Caco-2 (cell line): Measurements from ENCODE around the gene TNRC6C. TPM values are rescaled to one million over a fixed set of nuclear protein-coding genes. Genes with fewer than 3 reads are reported as not detected.

Experiments
- BruUV-seq: library from RNA; stranded (reverse); fragments of 400-500 nt; replicated peaks from 2 replicates; lab custom pipeline; 2021; lab: Mats Ljungman, UMichigan
- CTCF ChIA-PET: fragments of 300-600 bp; sonication (Branson Sonifier 250); formaldehyde crosslinking; loops from one replicate; lab custom pipeline; 2022; ENCODE audit warnings: antibody characterized with exemption; lab: Charles Lee
- POLR2A ChIA-PET: fragments of 300-600 bp; sonication (Branson Sonifier 250); formaldehyde crosslinking; loops from one replicate; lab custom pipeline; 2022; ENCODE audit warnings: antibody characterized with exemption; lab: Charles Lee
- DNase-seq, 2 experiments: peaks; one replicate each; pipeline versions ENCODE4 v3.0.0 to v3.0.0-alpha.2; 2020 to 2022
- H3K27me3 ChIP-seq: replicated peaks from 2 replicates; pipeline ENCODE4 v1.6.0; 2011; ENCODE audit warnings: low read length; ENCODE audit not compliant: control insufficient read depth, insufficient read depth
- H3K36me3 ChIP-seq: 2 replicates; pipeline ENCODE4 v1.5.1; 2011; ENCODE audit warnings: low read length; ENCODE audit not compliant: control insufficient read depth, insufficient read depth
- H3K4me1 ChIP-seq: fragments of 250-450 bp; sonication (Bioruptor Pico); 2 replicates; pipeline ENCODE4 v1.5.1; 2020; ENCODE audit warnings: mild to moderate bottlenecking
- H3K4me3 ChIP-seq: 2 replicates; pipeline ENCODE4 v1.5.1; 2011; ENCODE audit warnings: low read depth, mild to moderate bottlenecking, control low read depth, low read length
- H3K9me3 ChIP-seq: fragments of 250-450 bp; sonication (Bioruptor Pico); 2 replicates; pipeline ENCODE4 v1.5.1; 2020; ENCODE audit warnings: mild to moderate bottlenecking, moderate library complexity
- H3K27ac Mint-ChIP-seq: one replicate; pipeline ENCODE4 v1.8.0; 2022; ENCODE audit warnings: mixed read lengths; ENCODE audit not compliant: unreplicated experiment
- H3K27me3 Mint-ChIP-seq: one replicate; pipeline ENCODE4 v1.8.0; 2022; ENCODE audit warnings: mixed read lengths; ENCODE audit not compliant: insufficient read depth, unreplicated experiment
- H3K36me3 Mint-ChIP-seq: one replicate; pipeline ENCODE4 v1.8.0; 2022; ENCODE audit warnings: mild to moderate bottlenecking, mixed read lengths; ENCODE audit not compliant: insufficient read depth, unreplicated experiment
- H3K4me1 Mint-ChIP-seq: one replicate; pipeline ENCODE4 v1.8.0; 2022; ENCODE audit warnings: low read depth, mixed read lengths; ENCODE audit not compliant: unreplicated experiment
- H3K4me3 Mint-ChIP-seq: one replicate; pipeline ENCODE4 v1.8.0; 2022; ENCODE audit warnings: mild to moderate bottlenecking, moderate library complexity, mixed read lengths; ENCODE audit not compliant: unreplicated experiment
- H3K9me3 Mint-ChIP-seq: one replicate; pipeline ENCODE4 v1.8.0; 2022; ENCODE audit warnings: mixed read lengths; ENCODE audit not compliant: unreplicated experiment
- CTCF ChIP-seq, 2 experiments: fragments of 200-600 bp in 1 of 2; IDR thresholded peaks; 1 replicate in 1 of 2; 2 replicates in 1 of 2; pipeline versions ENCODE4 v1.5.1 to v1.8.0; 2011 to 2022; ENCODE audit warnings: antibody characterized with exemption in 1 of 2, control low read depth in 1 of 2, inconsistent platforms in 1 of 2, low read depth in 1 of 2, low read length in 1 of 2, mild to moderate bottlenecking in 1 of 2, moderate library complexity in 1 of 2; ENCODE audit not compliant: insufficient read depth in 1 of 2, severe bottlenecking in 1 of 2, unreplicated experiment in 1 of 2
- intact Hi-C: fragments of 100-400 bp; cut with micrococcal nuclease; formaldehyde crosslinking; loops from one replicate; pipeline ENCODE4 v1.10.0; 2022; ENCODE audit not compliant: unreplicated experiment
- total RNA-seq: library from RNA; stranded (reverse); gene quantifications from 2 replicates; pipeline ENCODE4 v1.2.3, GENCODE V29; 2022

The TNRC6C gene
- total RNA-seq, 1 experiment from 2014 or later: 17.9 TPM

- H3K4me3 ChIP-seq: no peak overlapping the region
- ChIA-PET POLR2A (no interaction called here), CTCF (no interaction called here)
- Mint-ChIP-seq H3K9me3 (no peaks in the 10 kb centered on the region), H3K4me3 (no peak overlapping the region), H3K4me1 (peaks cover under 1% of the 10 kb centered on the region), H3K27me3 (peaks cover 50% of the 10 kb centered on the region), H3K36me3 (no peaks in the 10 kb centered on the region), H3K27ac (no peak overlapping the region)
- no peak for DNase-seq
- H3K36me3 ChIP-seq: no peaks in the 10 kb centered on the region
- BruUV-seq: no TSS peak
- no peaks in the 10 kb centered on the region for H3K4me1 ChIP-seq
- TF ChIP-seq CTCF (IDR thresholded peaks at IDR 0.05; ENCODE audit: insufficient read depth in 1 of 2, low read depth in 1 of 2, low read length in 1 of 2, severe bottlenecking in 1 of 2, unreplicated experiment in 1 of 2): no peak
- intact Hi-C loops: no loop called here
- peaks cover 6% of the 10 kb centered on the region for H3K27me3 ChIP-seq
- no peaks in the 10 kb centered on the region for H3K9me3 ChIP-seq
Measured at GRCh38 chr17:77909816-77910215, 48.7 kb upstream of the TNRC6C start.

- H3K36me3 ChIP-seq: no peaks in the 10 kb centered on the region
- intact Hi-C loops: no loop called here
- DNase-seq: no peak
- Mint-ChIP-seq H3K4me1 (peaks cover 17% of the 10 kb centered on the region), H3K36me3 (peaks cover 6% of the 10 kb centered on the region), H3K9me3 (peaks cover 7% of the 10 kb centered on the region), H3K4me3 (no peak overlapping the region), H3K27me3 (peaks cover 44% of the 10 kb centered on the region), H3K27ac (no peak overlapping the region)
- ChIA-PET CTCF (no interaction called here), POLR2A (interaction anchor here (0.6 to 1.4 kb wide), 2 partner anchors 44 to 74 kb away, joined by 3 to 12 read pairs; partner anchors contain the start of gene TNRC6C)
- 0 out of 2 replicates have a peak, but pooled peaks cover under 1% of the 10 kb centered on the region for H3K9me3 ChIP-seq
- no TSS peak for BruUV-seq
- H3K27me3 ChIP-seq: peaks cover 2% of the 10 kb centered on the region; the same call in 1 of the 2 replicates
- no peak overlapping the region for H3K4me3 ChIP-seq
- H3K4me1 ChIP-seq: peaks cover 6% of the 10 kb centered on the region
- peak in 1 of 2 experiments; percentile 34 for TF ChIP-seq CTCF (IDR thresholded peaks at IDR 0.05; ENCODE audit: insufficient read depth in 1 of 2, low read depth in 1 of 2, low read length in 1 of 2, severe bottlenecking in 1 of 2, unreplicated experiment in 1 of 2)
Measured at GRCh38 chr17:77914385-77915254, 43.9 kb upstream of the TNRC6C start.

GRCh38 chr17:77915594-77916021, 42.9 kb upstream of the TNRC6C start:
- Mint-ChIP-seq H3K27me3 (peaks cover 36% of the 10 kb centered on the region), H3K4me3 (peak overlapping the region; percentile 28), H3K9me3 (peaks cover 10% of the 10 kb centered on the region), H3K4me1 (peaks cover 17% of the 10 kb centered on the region), H3K27ac (no peak overlapping the region), H3K36me3 (peaks cover 6% of the 10 kb centered on the region)
- H3K9me3 ChIP-seq: 0 out of 2 replicates have a peak, but pooled peaks cover 3% of the 10 kb centered on the region
- no peaks in the 10 kb centered on the region for H3K36me3 ChIP-seq
- intact Hi-C loops: no loop called here
- POLR2A ChIA-PET: interaction anchor here (1.4 kb wide), 1 partner anchor 43 kb away, joined by 12 read pairs; the partner anchor contains the start of gene TNRC6C
- H3K4me1 ChIP-seq: peaks cover 6% of the 10 kb centered on the region
- no peak overlapping the region for H3K4me3 ChIP-seq
- CTCF ChIA-PET: interaction anchor here (1.2 kb wide), 1 partner anchor 43 kb away, joined by 4 read pairs; the partner anchor contains the start of gene TNRC6C
- peak; percentile 70 to 84 for DNase-seq
- no TSS peak for BruUV-seq
- no peak for TF ChIP-seq CTCF (IDR thresholded peaks at IDR 0.05; ENCODE audit: insufficient read depth in 1 of 2, low read depth in 1 of 2, low read length in 1 of 2, severe bottlenecking in 1 of 2, unreplicated experiment in 1 of 2)
- H3K27me3 ChIP-seq: peaks cover 2% of the 10 kb centered on the region; the same call in 1 of the 2 replicates
